A549 (cell line): ENCODE measurements around the gene ANO2. TPM values are rescaled to one million over a fixed set of nuclear protein-coding genes. Genes with fewer than 3 reads are reported as not detected.

Experiments used
- ATAC-seq, 2 experiments: fragments of 200-7000 bp in 1 of 2; fragments of >200 bp in 1 of 2; cut with Nextera tagmentation in 1 of 2; cut with Tn5 transposase in 1 of 2; 3 replicates each; pipeline versions ENCODE4 v1.8.0 to v1.9.1; 2018 to 2020; ENCODE audit warnings: mild to moderate bottlenecking in 1 of 2, moderate library complexity in 1 of 2
- CTCF ChIA-PET: fragments of 300-600 bp; sonication (Branson Sonifier 250); formaldehyde crosslinking; extraction: SDS; loops from one replicate; lab custom pipeline; 2021; ENCODE audit warnings: antibody characterized with exemption, inconsistent platforms; lab: Yijun Ruan, JAX
- POLR2A ChIA-PET: fragments of 350-600 bp; formaldehyde crosslinking; extraction: SDS; loops from one replicate; lab custom pipeline; 2021; ENCODE audit warnings: antibody characterized with exemption, inconsistent platforms; lab: Yijun Ruan, JAX
- DNase-seq, 2 experiments: peaks; one replicate each; pipeline versions ENCODE4 v3.0.0 to v3.0.0-alpha.2; 2011 to 2016; ENCODE audit warnings: low read depth in 1 of 2, low spot score in 1 of 2
- FAIRE-seq: peaks from 2 replicates; lab custom pipeline; 2011; peaks lifted over from hg19 to GRCh38; lab: Jason Lieb, UNC
- H3K27ac ChIP-seq, 2 experiments: fragments of >200 bp; sonication (Bioruptor Twin); formaldehyde crosslinking; 3 replicates each; pipeline ENCODE4 v1.5.1; 2016 to 2017
- H3K4me1 ChIP-seq: fragments of >200 bp; sonication (Bioruptor Twin); formaldehyde crosslinking; 3 replicates; pipeline ENCODE4 v1.6.1; 2016
- H3K4me2 ChIP-seq: fragments of >200 bp; sonication (Bioruptor Twin); formaldehyde crosslinking; 3 replicates; pipeline ENCODE4 v1.6.1; 2016
- H3K4me3 ChIP-seq: fragments of >200 bp; sonication (Bioruptor Twin); formaldehyde crosslinking; 3 replicates; pipeline ENCODE4 v1.5.1; 2016
- H3K9me3 ChIP-seq: fragments of >200 bp; sonication (Bioruptor Twin); formaldehyde crosslinking; 3 replicates; pipeline ENCODE4 v1.6.1; 2016
- CEBPB ChIP-seq, 2 experiments: fragments of >200 bp in 1 of 2; sonication (Bioruptor Twin) in 1 of 2; formaldehyde crosslinking in 1 of 2; IDR thresholded peaks; 2 replicates each; pipeline ENCODE4 v1.6.1; 2012 to 2016
- CHD4 ChIP-seq: fragments of 200-600 bp; sonication (generic); IDR thresholded peaks from 2 replicates; pipeline ENCODE4 v1.6.1; 2016; ENCODE audit warnings: antibody characterized with exemption, mild to moderate bottlenecking, borderline replicate concordance
- ELK1 ChIP-seq: fragments of 150-350 bp; IDR thresholded peaks from 2 replicates; pipeline ENCODE4 v1.6.1; 2014; ENCODE audit warnings: low read depth, mild to moderate bottlenecking, low read length
- ESRRA ChIP-seq: fragments of 150-350 bp; IDR thresholded peaks from 2 replicates; pipeline ENCODE4 v1.6.1; 2014; ENCODE audit warnings: mild to moderate bottlenecking, low read length, borderline replicate concordance
- FOSL2 ChIP-seq, 2 experiments: fragments of 450-650 bp in 1 of 2; fragments of >200 bp in 1 of 2; sonication (Bioruptor Twin) in 1 of 2; formaldehyde crosslinking; IDR thresholded peaks; 2 replicates each; pipeline versions ENCODE4 v1.5.0 to v1.6.1; 2016 to 2020; ENCODE audit warnings: mild to moderate bottlenecking in 1 of 2, moderate library complexity in 1 of 2
- HEYL ChIP-seq: fragments of 250-450 bp; sonication (Bioruptor Pico); IDR thresholded peaks from 2 replicates; pipeline ENCODE4 v1.8.0; 2021; ENCODE audit warnings: mild to moderate bottlenecking, moderate library complexity
- HOXA7 ChIP-seq: fragments of 250-450 bp; sonication (Bioruptor Pico); IDR thresholded peaks from 2 replicates; pipeline ENCODE4 v1.5.0; 2020; ENCODE audit warnings: mild to moderate bottlenecking, moderate library complexity
- HOXB13 ChIP-seq: fragments of 250-450 bp; sonication (Bioruptor Pico); IDR thresholded peaks from 2 replicates; pipeline ENCODE4 v1.5.0; 2020; ENCODE audit warnings: low read depth, mild to moderate bottlenecking, moderate library complexity
- JUNB ChIP-seq: fragments of >200 bp; sonication (Bioruptor Twin); formaldehyde crosslinking; IDR thresholded peaks from 2 replicates; pipeline ENCODE4 v1.6.1; 2016
- KDM5A ChIP-seq: fragments of 200-600 bp; sonication (generic); IDR thresholded peaks from 2 replicates; pipeline ENCODE4 v1.6.1; 2016; ENCODE audit warnings: antibody characterized with exemption, mild to moderate bottlenecking
- MAZ ChIP-seq: fragments of 150-350 bp; IDR thresholded peaks from 2 replicates; pipeline ENCODE4 v1.6.1; 2014; ENCODE audit warnings: antibody characterized with exemption, low read depth, low read length, borderline replicate concordance
- NFE2L2 ChIP-seq: fragments of 150-350 bp; conservative IDR thresholded peaks from 2 replicates; pipeline ENCODE4 v1.6.1; 2014; ENCODE audit warnings: low read length
- PHF8 ChIP-seq: fragments of 200-600 bp; sonication (generic); IDR thresholded peaks from 2 replicates; pipeline ENCODE4 v1.6.1; 2016; ENCODE audit warnings: low read depth, mild to moderate bottlenecking, antibody characterized with exemption, moderate library complexity, borderline replicate concordance
- POLR2A ChIP-seq: IDR thresholded peaks from 2 replicates; pipeline ENCODE4 v1.6.1; 2012; ENCODE audit warnings: mild to moderate bottlenecking, low read length
- RARB ChIP-seq: fragments of 250-450 bp; sonication (Bioruptor Pico); IDR thresholded peaks from 2 replicates; pipeline ENCODE4 v1.8.0; 2021; ENCODE audit warnings: mild to moderate bottlenecking, moderate library complexity
- RNF2 ChIP-seq: fragments of 200-600 bp; sonication (generic); IDR thresholded peaks from 2 replicates; pipeline ENCODE4 v1.6.1; 2016; ENCODE audit warnings: low read depth, mild to moderate bottlenecking, antibody characterized with exemption, moderate library complexity, borderline replicate concordance
- TFCP2L1 ChIP-seq: fragments of 250-450 bp; sonication (Bioruptor Pico); IDR thresholded peaks from 2 replicates; pipeline ENCODE4 v1.5.0; 2021; ENCODE audit warnings: mild to moderate bottlenecking
- USF2 ChIP-seq: fragments of 450-650 bp; IDR thresholded peaks from 2 replicates; pipeline ENCODE4 v1.6.1; 2014; ENCODE audit warnings: antibody characterized with exemption
- WGBS: methylation state at CpG from one replicate; pipeline ENCODE4 v1.1.6; 2017; ENCODE audit errors: missing lambda C conversion rate; 5-methylcytosine and 5-hydroxymethylcytosine counted together
- polyA plus RNA-seq, 4 experiments: library from polyadenylated mRNA; depleted of rRNA in 3 of 4; stranded (reverse); fragments of >200 nt; fragmentation: RNase III in 1 of 4; extraction: RNeasy Plus Mini Kit Qiagen cat#74134 plus additional on column Dnase treatment in 1 of 4; gene quantifications; 2 replicates in 3 of 4; 3 replicates in 1 of 4; pipeline ENCODE4 v1.2.3, GENCODE V29; 2011 to 2017
- TF ChIP-seq, protein P1 (sequence below): IDR thresholded peaks from 2 replicates; pipeline ENCODE4 v1.6.1; 2012; ENCODE audit warnings: low read depth, borderline replicate concordance
- TF ChIP-seq, protein P2 (sequence below): fragments of >200 bp; sonication (Bioruptor Twin); formaldehyde crosslinking; IDR thresholded peaks from 3 replicates; pipeline ENCODE4 v1.5.1; 2016
- TF ChIP-seq, protein P3 (sequence below): fragments of 250-450 bp; sonication (Bioruptor Pico); IDR thresholded peaks from 2 replicates; pipeline ENCODE4 v1.5.0; 2020; ENCODE audit warnings: low read depth, mild to moderate bottlenecking, moderate library complexity

The ANO2 gene
- polyA plus RNA-seq, 2 of the 4 experiments (the other 2 are of a cell fraction): not detected

- no peak overlapping the region for H3K4me3 ChIP-seq
- DNase-seq (no peak), ATAC-seq (no peak), FAIRE-seq (no peak)
- CTCF ChIA-PET: no interaction called here
- 83% methylated on average over 8 of the region's 8 CpGs for WGBS
- no peak overlapping the region for H3K4me2 ChIP-seq
- no peaks in the 10 kb centered on the region for H3K4me1 ChIP-seq
- no peaks in the 10 kb centered on the region for H3K9me3 ChIP-seq
- H3K27ac ChIP-seq: no peak overlapping the region
- POLR2A ChIA-PET: no interaction called here
- TF ChIP-seq, protein P1, sequence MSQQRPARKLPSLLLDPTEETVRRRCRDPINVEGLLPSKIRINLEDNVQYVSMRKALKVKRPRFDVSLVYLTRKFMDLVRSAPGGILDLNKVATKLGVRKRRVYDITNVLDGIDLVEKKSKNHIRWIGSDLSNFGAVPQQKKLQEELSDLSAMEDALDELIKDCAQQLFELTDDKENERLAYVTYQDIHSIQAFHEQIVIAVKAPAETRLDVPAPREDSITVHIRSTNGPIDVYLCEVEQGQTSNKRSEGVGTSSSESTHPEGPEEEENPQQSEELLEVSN: no peak
- TF ChIP-seq ESRRA (no peak), NFE2L2 (no peak), JUNB (no peak), HOXB13 (CRISPR knock-in tag) (no peak), HEYL (CRISPR knock-in tag) (no peak), USF2 (no peak), PHF8 (no peak), KDM5A (no peak), HOXA7 (CRISPR knock-in tag) (no peak)
- TF ChIP-seq, all 56 proteins: peak for 0
Observed at GRCh38 chr12:5628501-5628900, 316.6 kb downstream of the ANO2 start.

DNA sequence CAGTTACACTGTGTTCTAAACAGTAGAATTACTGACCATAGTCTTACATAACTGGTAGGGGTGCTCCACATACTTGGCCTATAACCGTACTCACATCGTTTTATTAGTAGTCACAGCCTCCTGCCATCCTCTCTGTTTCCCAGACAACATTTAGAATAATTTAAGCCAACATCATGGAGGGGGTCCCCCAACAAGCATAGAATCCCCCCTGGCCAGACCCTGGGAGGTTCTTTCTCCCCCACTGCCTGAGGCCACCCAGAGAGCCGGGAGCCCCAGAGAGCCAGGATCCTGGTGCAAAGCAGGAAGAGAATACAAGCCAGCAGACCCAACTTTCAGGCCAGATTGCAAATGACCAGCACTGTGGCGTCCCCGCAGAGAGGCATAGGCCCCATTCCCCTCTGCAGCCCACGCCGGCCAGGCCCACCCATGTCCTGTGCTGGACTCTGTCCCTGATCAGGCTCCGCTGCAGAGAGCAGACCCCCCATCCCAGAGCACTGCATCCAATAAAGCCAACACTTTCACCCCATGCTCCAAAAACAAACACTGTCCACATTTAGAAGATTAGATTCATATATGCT lies 317.9 kb downstream of the ANO2 start:
- Histone ChIP-seq H3K9me3 (no peaks in the 10 kb centered on the region), H3K4me3 (no peak overlapping the region), H3K4me1 (no peaks in the 10 kb centered on the region), H3K4me2 (no peak overlapping the region), H3K27ac (no peak overlapping the region)
- CTCF ChIA-PET: no interaction called here
- POLR2A ChIA-PET: no interaction called here
- no peak for FAIRE-seq
- ATAC-seq: no peak
- TF ChIP-seq ELK1: no peak
- no peak for TF ChIP-seq MAZ
- TF ChIP-seq RNF2: no peak
- no peak for TF ChIP-seq FOSL2 (IDR thresholded peaks at IDR 0.05)
- TF ChIP-seq FOSL2 (CRISPR knock-in tag; IDR thresholded peaks at IDR 0.05): no peak
- TF ChIP-seq TFCP2L1 (CRISPR knock-in tag): no peak
- TF ChIP-seq RARB (CRISPR knock-in tag): no peak
- TF ChIP-seq CHD4: no peak
- TF ChIP-seq POLR2A: no peak
- TF ChIP-seq CEBPB (IDR thresholded peaks at IDR 0.05): no peak
- whole genome bisulfite sequencing: 19% methylated on average over 8 of the region's 8 CpGs
- DNase-seq: no peak

DNA sequence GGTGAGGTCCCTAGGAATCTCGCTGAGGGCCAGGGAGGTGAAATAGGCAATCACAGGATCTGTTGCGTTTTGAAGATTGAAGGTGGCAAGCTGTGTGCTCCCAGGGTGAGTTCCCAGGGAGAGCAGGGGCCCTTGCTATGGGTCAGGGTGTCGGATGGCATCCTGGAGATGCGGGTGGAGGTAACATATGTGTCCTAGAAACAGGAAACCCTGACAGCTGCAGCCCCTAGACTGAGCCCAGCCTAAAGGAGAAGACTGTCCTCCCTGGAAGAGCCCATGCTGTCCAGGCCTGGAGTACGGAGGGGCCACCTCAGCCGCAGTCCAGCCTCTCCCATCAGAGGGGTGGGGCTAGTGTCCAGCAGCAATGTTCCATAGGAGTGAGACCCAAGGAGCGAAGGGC lies 318.9 kb downstream of the ANO2 start:
- FAIRE-seq (no peak), DNase-seq (no peak), ATAC-seq (no peak)
- Histone ChIP-seq H3K4me3 (no peak overlapping the region), H3K9me3 (no peaks in the 10 kb centered on the region), H3K4me2 (no peak overlapping the region), H3K4me1 (no peaks in the 10 kb centered on the region), H3K27ac (no peak overlapping the region)
- ChIA-PET CTCF (no interaction called here), POLR2A (no interaction called here)
- 11% methylated on average over 5 of the region's 7 CpGs for WGBS
- TF ChIP-seq, protein P2, sequence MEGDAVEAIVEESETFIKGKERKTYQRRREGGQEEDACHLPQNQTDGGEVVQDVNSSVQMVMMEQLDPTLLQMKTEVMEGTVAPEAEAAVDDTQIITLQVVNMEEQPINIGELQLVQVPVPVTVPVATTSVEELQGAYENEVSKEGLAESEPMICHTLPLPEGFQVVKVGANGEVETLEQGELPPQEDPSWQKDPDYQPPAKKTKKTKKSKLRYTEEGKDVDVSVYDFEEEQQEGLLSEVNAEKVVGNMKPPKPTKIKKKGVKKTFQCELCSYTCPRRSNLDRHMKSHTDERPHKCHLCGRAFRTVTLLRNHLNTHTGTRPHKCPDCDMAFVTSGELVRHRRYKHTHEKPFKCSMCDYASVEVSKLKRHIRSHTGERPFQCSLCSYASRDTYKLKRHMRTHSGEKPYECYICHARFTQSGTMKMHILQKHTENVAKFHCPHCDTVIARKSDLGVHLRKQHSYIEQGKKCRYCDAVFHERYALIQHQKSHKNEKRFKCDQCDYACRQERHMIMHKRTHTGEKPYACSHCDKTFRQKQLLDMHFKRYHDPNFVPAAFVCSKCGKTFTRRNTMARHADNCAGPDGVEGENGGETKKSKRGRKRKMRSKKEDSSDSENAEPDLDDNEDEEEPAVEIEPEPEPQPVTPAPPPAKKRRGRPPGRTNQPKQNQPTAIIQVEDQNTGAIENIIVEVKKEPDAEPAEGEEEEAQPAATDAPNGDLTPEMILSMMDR: no peak
- no peak for TF ChIP-seq POLR2A
- TF ChIP-seq HOXA7 (CRISPR knock-in tag): no peak
- TF ChIP-seq, protein P3, sequence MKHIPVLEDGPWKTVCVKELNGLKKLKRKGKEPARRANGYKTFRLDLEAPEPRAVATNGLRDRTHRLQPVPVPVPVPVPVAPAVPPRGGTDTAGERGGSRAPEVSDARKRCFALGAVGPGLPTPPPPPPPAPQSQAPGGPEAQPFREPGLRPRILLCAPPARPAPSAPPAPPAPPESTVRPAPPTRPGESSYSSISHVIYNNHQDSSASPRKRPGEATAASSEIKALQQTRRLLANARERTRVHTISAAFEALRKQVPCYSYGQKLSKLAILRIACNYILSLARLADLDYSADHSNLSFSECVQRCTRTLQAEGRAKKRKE (CRISPR knock-in tag): no peak
